GM19035 (cell line): ENCODE measurements around the gene HTT.
"Not testable (repeated sequence)": the region's sequence is repeated elsewhere in the genome, so short reads cannot be mapped to it uniquely, and the experiment has no call there.

Experiments
- ATAC-seq: cut with Tn5 transposase; IDR thresholded peaks from one replicate; pipeline ENCODE4 v1.9.1; 2021; ENCODE audit not compliant: unreplicated experiment

Gene HTT

DNA sequence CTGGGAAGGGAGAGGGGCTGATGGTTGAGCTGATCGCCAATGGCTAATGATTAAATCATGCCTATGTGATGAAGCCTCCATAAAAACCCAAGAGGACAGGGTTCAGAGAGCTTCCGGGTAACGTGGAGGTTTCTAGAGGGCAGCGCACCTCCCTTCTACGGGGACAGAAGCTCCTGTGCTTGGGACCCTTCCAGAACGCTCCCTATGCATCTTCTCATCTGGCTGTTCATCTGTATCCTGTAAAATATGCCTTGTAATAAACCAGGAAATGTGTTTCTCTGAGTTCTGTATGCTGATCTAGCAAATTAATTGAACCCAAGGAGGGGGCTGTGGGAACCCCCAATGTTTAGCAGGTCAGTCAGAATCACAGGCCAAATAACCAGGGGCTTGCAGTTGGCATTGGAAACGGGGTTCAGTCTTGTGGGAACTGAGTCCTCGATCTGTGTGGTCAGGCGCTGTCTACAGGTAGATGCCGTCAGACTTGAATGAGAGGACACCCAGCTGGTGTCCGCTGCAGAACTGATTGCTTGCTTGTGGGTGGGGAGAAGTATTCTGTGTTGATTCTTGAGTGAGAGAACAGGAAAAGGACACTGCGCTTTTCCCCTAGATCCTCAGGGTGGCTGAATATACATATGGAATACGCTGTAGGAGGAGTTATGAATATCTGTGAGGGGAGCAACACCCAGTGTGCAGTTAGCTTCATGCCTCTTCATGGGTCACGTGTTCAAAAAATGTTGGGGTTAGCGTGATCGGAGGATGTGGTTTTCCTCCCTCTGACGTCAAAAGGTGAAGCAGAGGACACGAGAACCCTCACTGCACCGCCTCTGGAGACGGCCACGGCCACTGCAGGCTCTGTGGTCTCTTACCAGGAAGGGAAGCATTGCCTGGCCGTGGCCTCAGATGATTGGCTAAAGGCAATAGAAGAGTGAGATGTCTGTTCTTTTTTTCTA is 29.3 kb upstream of the HTT start:
- ATAC-seq = no peak

DNA sequence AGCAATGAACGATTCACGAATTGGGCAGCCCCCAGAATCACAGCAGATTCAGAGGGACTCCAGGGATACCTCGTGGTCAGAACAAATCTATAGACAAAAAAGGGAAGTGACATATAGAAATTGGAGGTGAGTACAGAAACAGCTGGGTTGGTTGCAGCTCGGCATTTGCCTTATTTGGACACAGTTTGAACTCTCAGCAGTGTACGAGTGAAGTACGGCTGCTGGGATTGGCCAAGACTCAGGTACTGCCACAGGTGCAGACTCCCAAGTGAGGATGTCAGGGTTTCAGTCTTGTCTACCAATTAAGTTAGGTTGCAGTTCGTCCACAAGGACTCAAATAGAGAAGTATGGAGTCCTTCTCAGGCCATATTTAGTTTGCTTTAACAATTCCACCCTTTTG is 28.3 kb upstream of the HTT start:
- no peak for ATAC-seq

DNA sequence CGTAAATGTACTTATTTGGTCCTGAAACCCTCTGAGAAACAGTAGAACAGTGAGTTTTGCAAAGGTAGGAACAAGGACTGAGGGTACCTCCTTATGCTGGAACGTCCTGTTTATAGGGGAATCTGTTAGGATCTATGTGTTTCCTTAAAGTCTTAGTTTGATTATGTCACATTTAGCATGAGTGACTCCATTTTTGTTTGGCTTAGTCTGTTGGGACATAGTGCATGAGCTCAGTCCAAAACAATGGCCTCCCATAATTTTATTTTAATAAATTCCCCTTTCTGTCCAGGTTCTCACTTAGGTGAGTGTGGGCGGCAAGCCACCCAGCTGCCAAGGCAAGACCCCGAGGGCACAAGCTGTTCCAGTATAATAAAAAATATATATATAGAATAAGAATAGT is 27.9 kb upstream of the HTT start:
- ATAC-seq = no peak

DNA sequence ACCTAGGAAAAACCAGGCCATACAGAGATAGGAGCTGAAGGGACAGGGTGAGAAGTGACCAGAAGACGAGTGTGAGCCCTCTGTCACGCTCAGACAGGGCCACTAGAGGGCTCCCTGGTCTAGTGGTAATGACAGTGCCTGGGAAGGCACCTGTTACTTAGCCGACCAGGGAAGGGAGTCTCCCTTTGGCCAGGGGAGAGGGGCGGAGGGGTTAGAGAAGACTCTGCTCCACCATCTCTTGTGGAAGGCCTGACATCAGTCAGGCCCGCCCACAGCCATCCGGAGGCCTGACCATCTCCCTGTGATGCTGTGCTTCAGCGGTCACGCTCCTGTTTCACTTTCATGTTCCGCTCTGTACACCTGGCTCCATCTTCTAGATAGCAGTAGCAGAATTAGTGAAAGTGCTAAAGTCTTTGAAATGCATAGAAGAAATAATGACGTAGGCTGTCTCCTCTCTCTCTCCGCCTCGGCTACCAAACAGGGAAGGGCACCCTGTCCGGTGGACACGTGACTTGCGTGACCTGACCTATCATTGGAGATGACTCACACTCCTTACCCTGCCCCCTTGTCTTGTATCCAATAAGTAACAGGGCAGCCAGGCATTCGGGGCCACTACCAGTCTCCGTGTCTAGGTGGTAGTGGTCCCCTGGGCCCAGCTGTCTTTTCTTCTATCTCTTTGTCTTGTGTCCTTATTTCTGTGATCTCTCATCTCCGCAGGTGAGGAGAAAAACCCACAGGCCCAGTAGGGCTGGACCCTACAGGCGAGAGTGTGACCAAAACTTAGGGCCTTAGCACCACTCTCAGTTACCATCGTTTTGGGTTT is 26.8 kb upstream of the HTT start:
- peak; percentile 94 for ATAC-seq

DNA sequence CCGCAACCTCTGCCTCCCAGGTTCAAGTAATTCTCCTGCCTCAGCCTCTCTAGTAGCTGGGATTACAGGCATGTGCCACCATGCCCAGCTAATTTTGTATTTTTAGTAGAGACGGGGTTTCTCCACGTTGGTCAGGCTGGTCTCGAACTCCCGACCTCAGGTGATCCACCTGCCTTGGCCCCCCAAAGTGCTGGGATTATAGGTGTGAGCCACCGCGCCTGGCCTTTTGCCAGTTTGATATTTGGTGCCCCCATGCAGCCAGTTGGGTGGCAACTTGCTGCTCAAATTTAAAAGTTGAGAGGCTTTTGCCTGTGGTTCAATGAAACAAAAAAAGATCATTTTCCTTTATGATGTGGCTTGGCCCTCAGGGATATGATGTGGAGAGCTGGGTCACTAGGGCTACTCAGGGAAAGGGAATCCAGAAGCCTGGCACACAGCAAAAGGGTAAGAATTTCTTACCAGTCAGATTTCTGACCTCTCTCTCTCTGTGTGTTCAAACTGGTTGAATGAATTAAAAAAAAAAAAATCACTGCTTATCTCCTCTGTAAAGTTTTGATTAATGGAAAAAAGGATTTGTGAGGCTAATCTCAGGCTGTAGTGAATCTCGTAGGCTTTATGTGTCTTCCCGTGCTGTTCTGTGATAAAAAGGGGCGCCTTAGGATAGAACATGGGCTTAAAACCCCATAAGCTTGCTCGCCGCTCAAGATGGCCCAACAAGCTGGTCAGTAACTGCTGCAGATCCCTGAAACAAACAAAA is 23.2 kb upstream of the HTT start:
- ATAC-seq = not testable (repeated sequence)

DNA sequence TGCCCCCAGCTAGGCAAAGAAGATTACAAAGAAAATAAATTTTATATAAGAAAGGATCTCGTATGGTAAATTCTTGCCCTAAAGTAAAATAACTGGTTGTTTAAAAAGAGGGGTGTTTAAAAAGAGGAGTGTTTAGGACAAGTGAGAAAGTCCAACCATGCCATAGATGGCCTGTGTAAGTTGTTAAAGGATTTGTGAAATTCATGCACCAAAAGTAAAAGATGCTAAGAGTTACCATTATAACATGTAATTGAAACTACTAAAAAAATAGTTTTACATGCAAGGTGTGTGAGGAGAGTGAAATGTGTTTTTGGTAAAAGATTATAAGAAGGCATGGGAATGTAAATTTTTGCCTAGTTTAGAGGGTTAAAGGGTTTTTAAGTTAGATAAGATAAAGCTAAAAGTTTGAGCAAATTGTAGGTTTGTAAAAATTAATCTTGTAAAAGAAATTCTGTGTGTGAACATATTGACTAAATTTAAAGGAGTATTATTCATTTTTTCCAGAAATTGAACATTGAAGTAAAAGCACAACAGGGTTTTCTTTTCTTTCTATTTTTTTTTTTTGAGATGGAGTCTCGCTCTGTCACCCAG is 20.2 kb upstream of the HTT start:
- no peak for ATAC-seq

DNA sequence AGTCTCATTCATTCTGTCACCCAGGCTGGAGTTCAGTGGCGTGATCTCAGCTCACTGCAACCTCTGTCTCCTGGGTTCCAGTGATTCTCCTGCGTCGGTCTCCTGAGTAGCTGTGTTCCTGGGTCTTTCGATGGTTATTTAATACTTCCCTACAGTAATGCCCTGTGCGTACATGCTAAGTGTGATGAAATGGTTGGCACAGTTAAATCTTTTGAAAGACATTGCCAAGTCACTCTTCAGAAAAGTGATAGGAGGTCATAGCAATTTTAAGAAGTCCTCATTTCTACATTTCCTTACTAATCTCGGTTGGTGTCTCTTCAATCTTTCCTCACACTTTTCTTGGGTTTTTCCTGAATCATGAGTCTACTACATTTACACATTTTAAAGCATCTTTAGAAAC is 14.5 kb upstream of the HTT start:
- ATAC-seq = no peak

DNA sequence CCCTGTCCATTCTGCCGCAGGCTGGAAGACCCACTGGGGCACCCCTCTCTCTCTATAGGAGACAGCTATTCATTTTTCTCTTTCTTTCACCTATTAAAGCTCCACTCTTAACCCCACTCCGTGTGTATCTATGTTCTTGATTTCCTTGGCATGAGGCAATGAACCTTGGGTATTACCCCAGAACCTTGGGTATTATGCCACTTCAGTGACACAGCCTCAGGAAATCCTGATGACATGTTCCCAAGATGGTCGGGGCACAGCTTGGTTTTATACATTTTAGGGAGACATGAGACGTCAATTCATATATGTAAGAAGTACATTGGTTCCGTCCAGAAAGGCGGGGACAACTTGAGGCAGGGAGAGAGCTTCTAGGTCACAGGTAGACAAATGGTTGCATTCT is 13.5 kb upstream of the HTT start:
- ATAC-seq = no peak

DNA sequence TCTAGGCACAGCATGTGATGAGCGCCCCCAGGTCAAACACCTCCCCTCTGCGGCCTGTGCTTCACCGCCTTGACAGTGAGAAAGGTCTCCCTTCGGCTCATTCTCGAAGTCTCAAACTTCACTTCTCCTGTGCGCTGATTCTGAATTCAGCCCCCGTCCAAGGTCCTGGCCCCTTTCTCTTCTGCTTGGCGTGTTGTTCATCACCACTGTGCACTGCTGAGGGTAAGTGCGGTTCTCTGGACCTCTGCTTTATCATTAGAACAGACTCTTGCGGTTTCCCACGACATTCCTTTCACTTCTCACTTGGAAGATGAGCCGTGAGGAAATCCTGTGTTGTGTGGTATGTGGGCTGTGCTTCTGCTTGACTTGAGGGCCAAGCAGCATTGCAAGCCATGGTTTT is 12.0 kb upstream of the HTT start:
- ATAC-seq = no peak

DNA sequence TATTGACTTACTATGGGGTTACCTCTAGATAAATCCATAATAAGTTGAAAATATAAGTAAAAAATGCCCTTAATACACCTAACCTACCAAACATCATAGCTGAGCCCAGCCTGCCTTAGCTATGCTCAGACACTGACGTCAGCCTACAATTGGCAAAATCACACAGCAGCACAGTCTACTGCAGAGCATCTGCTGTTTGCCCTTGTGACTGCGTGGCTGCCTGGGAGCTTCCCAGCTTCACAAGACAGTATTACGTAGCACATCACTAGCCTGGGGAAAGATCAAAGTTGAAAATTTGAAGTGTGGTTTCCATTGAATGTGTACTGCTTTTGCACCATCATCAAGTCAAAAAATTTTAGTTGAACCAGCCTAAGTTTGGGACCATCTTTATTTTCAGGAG is 8.9 kb upstream of the HTT start:
- no peak for ATAC-seq

DNA sequence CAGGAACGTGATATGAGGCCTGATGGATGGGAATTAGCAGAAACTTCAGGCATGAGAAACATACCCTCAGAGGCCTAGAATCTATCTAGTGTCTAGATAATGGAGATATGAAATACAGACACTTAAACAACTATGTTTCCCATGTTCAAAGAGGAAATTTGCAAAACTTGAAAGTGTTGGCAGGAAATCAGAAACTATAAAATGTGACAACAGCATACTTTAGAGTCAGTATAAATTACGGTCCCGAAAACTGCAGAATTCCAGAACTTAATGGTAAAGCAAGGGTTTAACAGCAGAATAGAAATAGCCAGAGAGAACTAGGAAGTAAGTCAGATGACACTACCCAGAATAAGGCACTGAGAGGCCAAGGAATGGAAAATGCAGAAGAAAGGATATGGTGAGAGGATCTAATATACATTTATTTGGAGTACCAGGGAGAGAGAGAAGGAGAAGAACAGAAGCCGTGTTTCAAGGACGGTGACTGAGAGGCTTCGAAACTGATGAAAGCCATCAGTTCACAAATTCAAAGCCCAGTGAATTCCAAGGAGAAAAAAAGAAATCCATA is 7.6 kb upstream of the HTT start:
- ATAC-seq = no peak

DNA sequence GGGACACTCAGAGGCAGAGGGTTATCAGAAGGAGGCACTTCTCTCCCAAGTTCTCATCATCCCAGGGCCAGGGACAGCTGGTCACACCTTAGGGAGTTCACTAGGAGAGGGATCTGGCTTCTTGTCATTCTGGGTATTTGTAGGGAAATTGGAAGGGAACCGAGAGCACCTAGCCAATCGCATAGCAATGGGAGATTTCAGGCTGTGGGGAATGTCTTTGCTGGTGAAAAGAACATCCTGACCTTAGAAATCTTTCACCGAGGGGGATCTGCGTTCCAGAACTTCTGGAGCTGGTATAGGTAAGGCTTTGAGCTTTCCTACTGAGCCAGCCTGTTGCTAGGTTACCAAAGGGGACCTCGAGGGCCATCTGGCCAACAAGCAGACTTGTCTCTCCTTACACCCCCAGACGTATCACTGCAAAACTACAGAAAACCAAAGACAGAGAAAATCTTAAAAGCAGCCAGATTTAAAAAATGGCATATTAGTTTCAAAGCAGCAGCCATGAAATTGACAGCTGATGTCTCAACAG is 6.9 kb upstream of the HTT start:
- no peak for ATAC-seq

DNA sequence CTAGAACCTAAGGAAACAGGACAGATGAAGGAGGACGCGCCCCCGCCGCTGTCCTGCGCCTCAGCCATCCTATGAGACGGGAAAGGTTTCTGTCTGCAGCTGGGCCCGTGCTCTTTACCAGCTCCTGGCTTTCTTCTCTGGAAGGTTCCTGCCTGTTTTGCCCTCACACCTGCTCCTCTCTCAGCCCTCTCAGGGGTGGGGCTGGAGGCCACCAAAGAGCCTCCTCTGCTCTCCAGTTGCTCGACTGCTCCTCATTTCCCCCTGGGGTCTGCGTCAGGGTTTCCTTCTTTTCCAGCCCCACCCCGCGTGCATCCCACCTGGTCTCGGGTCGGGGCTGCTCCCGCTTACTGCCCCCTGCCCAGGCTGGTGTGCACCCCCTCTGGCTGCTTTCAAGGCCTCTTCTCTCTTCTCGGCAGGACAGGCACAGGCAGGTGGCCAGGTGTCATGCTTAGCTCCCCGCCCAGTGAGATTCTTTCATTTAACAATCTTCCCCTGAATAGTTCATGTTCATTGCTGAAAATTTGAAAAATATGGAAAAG is 4.8 kb upstream of the HTT start:
- ATAC-seq = no peak

DNA sequence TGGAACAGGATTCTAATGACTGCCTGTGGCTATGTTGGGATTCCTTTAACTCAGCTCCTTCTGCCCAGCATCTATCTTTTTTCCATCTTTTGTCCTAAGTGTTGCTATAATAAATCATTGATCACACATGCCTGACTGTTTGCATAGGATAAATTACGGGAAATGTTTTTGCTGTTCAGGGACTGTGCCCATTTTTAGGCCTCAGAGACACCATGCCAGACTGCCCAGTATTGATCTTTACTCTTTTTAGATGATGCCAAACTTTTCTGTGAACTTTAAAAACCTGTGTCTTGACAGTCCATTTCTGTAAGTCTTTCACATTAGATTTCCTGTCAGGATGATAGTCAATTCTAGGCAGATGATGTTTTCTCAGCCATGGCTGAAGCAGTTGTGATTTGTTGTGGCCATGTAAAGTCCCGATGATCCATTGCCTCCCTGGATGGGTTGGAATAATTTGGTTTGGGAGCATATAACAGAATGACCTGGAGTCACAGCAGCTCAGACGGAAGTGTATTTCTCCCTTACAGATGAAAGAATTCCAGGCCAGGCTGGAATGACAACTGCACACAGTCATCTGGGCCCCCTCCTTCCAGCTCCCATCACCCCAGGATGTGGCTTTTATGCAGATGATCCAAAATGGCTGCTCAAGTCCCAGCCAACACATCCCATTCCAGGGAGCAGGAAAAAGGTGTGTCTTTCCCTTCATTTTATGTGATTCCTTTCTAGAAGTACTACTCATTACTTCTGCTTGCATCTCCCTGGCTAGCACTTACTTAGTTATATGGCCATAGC is 3.6 kb upstream of the HTT start:
- ATAC-seq = no peak

DNA sequence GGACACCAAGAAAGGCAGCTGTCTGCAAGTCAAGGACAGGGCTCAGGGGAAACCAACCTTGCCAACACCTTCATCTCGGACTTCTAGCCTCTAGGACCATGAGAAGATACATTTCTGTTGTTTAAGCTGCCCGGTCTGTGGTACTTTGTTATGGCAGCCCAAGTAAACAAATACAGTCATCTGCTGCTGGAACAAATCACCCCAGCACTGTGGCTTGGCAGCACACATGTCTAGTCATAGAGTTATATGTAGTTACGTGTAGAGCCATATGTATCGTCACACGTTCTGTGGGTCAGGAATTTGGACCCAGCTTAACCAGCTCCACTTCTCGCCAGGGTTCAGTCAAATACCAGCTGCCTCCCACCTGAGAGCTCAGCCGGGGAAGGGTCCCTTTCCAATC is 2.7 kb upstream of the HTT start:
- ATAC-seq = no peak

DNA sequence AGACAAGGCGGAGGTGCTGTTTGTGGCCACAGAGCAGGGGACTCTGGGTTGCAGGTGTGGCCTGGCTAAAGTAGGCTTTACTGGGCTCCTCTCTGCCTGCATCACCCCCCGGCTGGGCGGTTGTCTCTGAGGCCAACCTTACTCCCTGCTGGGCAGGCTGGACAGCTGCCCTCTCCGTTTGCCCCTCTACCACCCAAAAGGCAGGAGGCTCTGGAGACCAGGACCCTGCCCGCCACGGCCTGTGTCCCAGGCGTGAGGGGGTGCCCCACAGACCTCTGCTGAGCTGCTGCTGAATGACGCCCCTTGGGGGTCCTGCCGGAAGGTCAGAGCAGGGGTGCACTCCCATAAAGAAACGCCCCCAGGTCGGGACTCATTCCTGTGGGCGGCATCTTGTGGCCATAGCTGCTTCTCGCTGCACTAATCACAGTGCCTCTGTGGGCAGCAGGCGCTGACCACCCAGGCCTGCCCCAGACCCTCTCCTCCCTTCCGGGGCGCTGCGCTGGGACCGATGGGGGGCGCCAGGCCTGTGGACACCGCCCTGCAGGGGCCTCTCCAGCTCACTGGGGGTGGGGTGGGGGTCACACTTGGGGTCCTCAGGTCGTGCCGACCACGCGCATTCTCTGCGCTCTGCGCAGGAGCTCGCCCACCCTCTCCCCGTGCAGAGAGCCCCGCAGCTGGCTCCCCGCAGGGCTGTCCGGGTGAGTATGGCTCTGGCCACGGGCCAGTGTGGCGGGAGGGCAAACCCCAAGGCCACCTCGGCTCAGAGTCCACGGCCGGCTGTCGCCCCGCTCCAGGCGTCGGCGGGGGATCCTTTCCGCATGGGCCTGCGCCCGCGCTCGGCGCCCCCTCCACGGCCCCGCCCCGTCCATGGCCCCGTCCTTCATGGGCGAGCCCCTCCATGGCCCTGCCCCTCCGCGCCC is 1.1 kb upstream of the HTT start:
- peak; percentile 31 for ATAC-seq

DNA sequence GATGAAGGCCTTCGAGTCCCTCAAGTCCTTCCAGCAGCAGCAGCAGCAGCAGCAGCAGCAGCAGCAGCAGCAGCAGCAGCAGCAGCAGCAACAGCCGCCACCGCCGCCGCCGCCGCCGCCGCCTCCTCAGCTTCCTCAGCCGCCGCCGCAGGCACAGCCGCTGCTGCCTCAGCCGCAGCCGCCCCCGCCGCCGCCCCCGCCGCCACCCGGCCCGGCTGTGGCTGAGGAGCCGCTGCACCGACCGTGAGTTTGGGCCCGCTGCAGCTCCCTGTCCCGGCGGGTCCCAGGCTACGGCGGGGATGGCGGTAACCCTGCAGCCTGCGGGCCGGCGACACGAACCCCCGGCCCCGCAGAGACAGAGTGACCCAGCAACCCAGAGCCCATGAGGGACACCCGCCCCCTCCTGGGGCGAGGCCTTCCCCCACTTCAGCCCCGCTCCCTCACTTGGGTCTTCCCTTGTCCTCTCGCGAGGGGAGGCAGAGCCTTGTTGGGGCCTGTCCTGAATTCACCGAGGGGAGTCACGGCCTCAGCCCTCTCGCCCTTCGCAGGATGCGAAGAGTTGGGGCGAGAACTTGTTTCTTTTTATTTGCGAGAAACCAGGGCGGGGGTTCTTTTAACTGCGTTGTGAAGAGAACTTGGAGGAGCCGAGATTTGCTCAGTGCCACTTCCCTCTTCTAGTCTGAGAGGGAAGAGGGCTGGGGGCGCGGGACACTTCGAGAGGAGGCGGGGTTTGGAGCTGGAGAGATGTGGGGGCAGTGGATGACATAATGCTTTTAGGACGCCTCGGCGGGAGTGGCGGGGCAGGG is 568 bp downstream of the HTT start:
- no peak for ATAC-seq

DNA sequence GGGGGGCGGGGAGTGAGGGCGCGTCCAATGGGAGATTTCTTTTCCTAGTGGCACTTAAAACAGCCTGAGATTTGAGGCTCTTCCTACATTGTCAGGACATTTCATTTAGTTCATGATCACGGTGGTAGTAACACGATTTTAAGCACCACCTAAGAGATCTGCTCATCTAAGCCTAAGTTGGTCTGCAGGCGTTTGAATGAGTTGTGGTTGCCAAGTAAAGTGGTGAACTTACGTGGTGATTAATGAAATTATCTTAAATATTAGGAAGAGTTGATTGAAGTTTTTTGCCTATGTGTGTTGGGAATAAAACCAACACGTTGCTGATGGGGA is 1.1 kb downstream of the HTT start:
- no peak for ATAC-seq
